HCT116 (cell line): ENCODE data around the gene TAF11. TPM values are rescaled to one million over a fixed set of nuclear protein-coding genes. Genes with fewer than 3 reads are reported as not detected.

Experiments used
- ATAC-seq: fragments of 200-7000 bp; cut with Tn5 transposase; 2 replicates; pipeline ENCODE4 v1.9.1; 2020; ENCODE audit warnings: mild to moderate bottlenecking, moderate library complexity
- BruUV-seq: library from RNA; stranded (reverse); fragments of 400-500 nt; replicated peaks from 2 replicates; lab custom pipeline; 2021; lab: Mats Ljungman, UMichigan
- CTCF ChIA-PET: fragments of 300-600 bp; sonication (Branson Sonifier 250); formaldehyde crosslinking; loops from one replicate; lab custom pipeline; 2021; ENCODE audit warnings: antibody characterized with exemption; lab: Charles Lee
- POLR2A ChIA-PET: fragments of 300-600, 350-600 bp; sonication (Branson Sonifier 250); formaldehyde crosslinking; loops from one replicate; lab custom pipeline; 2021; ENCODE audit warnings: antibody characterized with exemption; lab: Charles Lee
- RAD21 ChIA-PET, 2 experiments: fragments of 300-600 bp; sonication (Branson Sonifier 250); formaldehyde crosslinking; loops; one replicate each; lab custom pipeline; 2023; ENCODE audit warnings: low total read pairs in 2 of 2; ENCODE audit not compliant: uncharacterized antibody in 2 of 2, unreplicated experiment in 2 of 2, low non-redundant PET in 1 of 2; lab: Charles Lee
- DNase-seq: peaks from one replicate; pipeline ENCODE4 v3.0.0-alpha.2; 2010; ENCODE audit warnings: low read depth, low spot score
- H2AFZ ChIP-seq: fragments of 200-600 bp; shearing (Covaris generic), sonication (generic); 2 replicates; pipeline ENCODE4 v1.6.1; 2017; ENCODE audit warnings: low read depth, mixed run types, mixed read lengths, antibody characterized with exemption, low read length; ENCODE audit not compliant: poor library complexity, severe bottlenecking
- H3K27ac ChIP-seq: 2 replicates; pipeline ENCODE4 v1.5.1; 2012; ENCODE audit warnings: low read depth, low read length
- H3K27me3 ChIP-seq: fragments of 200-600 bp; sonication (generic); 2 replicates; pipeline ENCODE4 v1.6.1; 2016; ENCODE audit warnings: mixed run types, low read length, mixed read lengths; ENCODE audit not compliant: insufficient read depth
- H3K36me3 ChIP-seq, 2 experiments: fragments of 200-500 bp in 1 of 2; fragments of 200-600 bp in 1 of 2; sonication (Bioruptor generic) in 1 of 2; sonication (generic) in 1 of 2; 2 replicates each; pipeline versions ENCODE4 v1.5.1 to v1.6.1; 2014 to 2016; ENCODE audit warnings: low read length in 2 of 2, inconsistent platforms in 1 of 2, mixed read lengths in 1 of 2, mixed run types in 1 of 2; ENCODE audit not compliant: insufficient read depth in 2 of 2, control insufficient read depth in 1 of 2
- H3K4me1 ChIP-seq, 2 experiments: fragments of 200-600 bp in 1 of 2; sonication (generic) in 1 of 2; 2 replicates each; pipeline versions ENCODE4 v1.5.1 to v1.6.1; 2012 to 2017; ENCODE audit warnings: low read length in 2 of 2, inconsistent platforms in 1 of 2, mild to moderate bottlenecking in 1 of 2, mixed read lengths in 1 of 2, mixed run types in 1 of 2, moderate library complexity in 1 of 2; ENCODE audit not compliant: insufficient read depth in 2 of 2, control insufficient read depth in 1 of 2
- H3K4me2 ChIP-seq: fragments of 200-600 bp; sonication (generic); 2 replicates; pipeline ENCODE4 v1.6.1; 2017; ENCODE audit warnings: mixed run types, low read length, mixed read lengths
- H3K4me3 ChIP-seq, 2 experiments: fragments of 200-600 bp in 1 of 2; sonication (generic) in 1 of 2; replicated peaks in 1 of 2; 2 replicates each; pipeline ENCODE4 v1.5.1; 2011 to 2016; ENCODE audit warnings: low read length in 2 of 2, control low read depth in 1 of 2, low read depth in 1 of 2, mild to moderate bottlenecking in 1 of 2, mixed read lengths in 1 of 2, mixed run types in 1 of 2
- H3K79me2 ChIP-seq: fragments of 200-600 bp; sonication (generic); 2 replicates; pipeline ENCODE4 v1.6.1; 2017; ENCODE audit warnings: mild to moderate bottlenecking, mixed run types, low read length, moderate library complexity, mixed read lengths; ENCODE audit not compliant: insufficient read depth
- H3K9ac ChIP-seq: fragments of 200-600 bp; sonication (generic); 2 replicates; pipeline ENCODE4 v1.6.1; 2016; ENCODE audit warnings: low read length, mixed read lengths
- H3K9me2 ChIP-seq: fragments of 200-600 bp; sonication (generic), shearing (Covaris generic); 2 replicates; pipeline ENCODE4 v1.6.1; 2017; ENCODE audit warnings: mixed run types, mild to moderate bottlenecking, moderate library complexity; ENCODE audit not compliant: insufficient read depth
- H3K9me3 ChIP-seq, 2 experiments: fragments of 200-500 bp in 1 of 2; fragments of 200-600 bp in 1 of 2; sonication (Bioruptor generic) in 1 of 2; sonication (generic) in 1 of 2; 2 replicates each; pipeline ENCODE4 v1.6.1; 2014 to 2017; ENCODE audit warnings: low read length in 2 of 2, mixed read lengths in 2 of 2, inconsistent platforms in 1 of 2, low read depth in 1 of 2, mild to moderate bottlenecking in 1 of 2, mixed run types in 1 of 2, moderate library complexity in 1 of 2; ENCODE audit not compliant: control insufficient read depth in 1 of 2, insufficient read depth in 1 of 2
- H4K20me1 ChIP-seq: fragments of 200-600 bp; sonication (generic), shearing (Covaris generic); 2 replicates; pipeline ENCODE4 v1.6.1; 2017; ENCODE audit warnings: mixed run types, mild to moderate bottlenecking, moderate library complexity; ENCODE audit not compliant: insufficient read depth
- CBX3 ChIP-seq: IDR thresholded peaks from 2 replicates; pipeline ENCODE4 v1.6.1; 2012; ENCODE audit warnings: low read depth
- CEBPB ChIP-seq: IDR thresholded peaks from 2 replicates; pipeline ENCODE4 v1.6.1; 2012; ENCODE audit warnings: low read depth
- EGR1 ChIP-seq: IDR thresholded peaks from 2 replicates; pipeline ENCODE4 v1.6.1; 2012; ENCODE audit warnings: low read depth
- ELF1 ChIP-seq: IDR thresholded peaks from 2 replicates; pipeline ENCODE4 v1.6.1; 2012; ENCODE audit warnings: low read depth, borderline replicate concordance
- EZH2 ChIP-seq: fragments of 200-600 bp; sonication (generic); IDR thresholded peaks from 2 replicates; pipeline ENCODE4 v1.6.1; 2017; ENCODE audit warnings: antibody characterized with exemption, mixed run types
- FOSL1 ChIP-seq: IDR thresholded peaks from 2 replicates; pipeline ENCODE4 v1.6.1; 2012; ENCODE audit warnings: low read depth
- JUND ChIP-seq: IDR thresholded peaks from 2 replicates; pipeline ENCODE4 v1.6.1; 2012
- POLR2A ChIP-seq: IDR thresholded peaks from 2 replicates; pipeline ENCODE4 v1.7.0; 2011; ENCODE audit warnings: borderline replicate concordance; ENCODE audit not compliant: insufficient read depth, insufficient read length; ENCODE audit errors: extremely low read depth
- SP1 ChIP-seq: IDR thresholded peaks from 2 replicates; pipeline ENCODE4 v1.6.1; 2012; ENCODE audit warnings: low read depth
- SRF ChIP-seq: IDR thresholded peaks from 2 replicates; pipeline ENCODE4 v1.6.1; 2012; ENCODE audit warnings: low read depth
- YY1 ChIP-seq: IDR thresholded peaks from 2 replicates; pipeline ENCODE4 v1.6.1; 2011; ENCODE audit warnings: low read length, low read depth, moderate library complexity, mild to moderate bottlenecking; ENCODE audit not compliant: insufficient replicate concordance; ENCODE audit errors: extremely low read depth
- ZFX ChIP-seq: fragments of 450-650 bp; IDR thresholded peaks from 2 replicates; pipeline ENCODE4 v1.6.1; 2017
- intact Hi-C: fragments of 100-400 bp; cut with micrococcal nuclease; formaldehyde crosslinking; loops from 2 replicates; pipeline ENCODE4 v1.10.0; 2022
- total RNA-seq: library from RNA; stranded (reverse); gene quantifications from one replicate; pipeline ENCODE4 v1.2.1, GENCODE V29; 2021; ENCODE audit not compliant: unreplicated experiment
- TF ChIP-seq, protein P1 (sequence below): IDR thresholded peaks from 2 replicates; pipeline ENCODE4 v1.6.1; 2012

TAF11 gene
- total RNA-seq, 1 experiment from 2014 or later, result 23.7 TPM

DNA sequence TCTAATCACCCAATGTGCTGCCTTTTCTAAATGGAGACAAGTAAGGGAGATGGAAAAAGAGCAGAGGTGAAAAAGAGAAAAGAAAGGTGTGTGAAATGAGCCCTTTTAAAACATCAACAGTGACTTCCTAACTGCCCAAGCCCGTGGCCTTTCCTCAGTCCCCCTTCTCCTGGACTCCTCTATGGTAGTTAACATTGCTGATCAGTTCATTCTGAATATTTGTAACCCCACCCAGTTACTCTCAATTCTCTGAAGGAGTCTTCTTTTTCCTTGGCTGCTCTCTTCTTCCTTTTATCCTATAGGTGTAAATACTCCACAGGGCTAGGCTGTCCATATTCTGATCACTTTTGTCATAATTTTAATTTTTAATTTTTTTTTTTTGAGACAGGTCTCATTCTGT, 27.1 kb downstream of the TAF11 start:
- H3K79me2 ChIP-seq, result no peaks in the 10 kb centered on the region
- peaks cover 22 to 32% of the 10 kb centered on the region in 2 experiments for H3K36me3 ChIP-seq
- DNase-seq, result no peak

DNA sequence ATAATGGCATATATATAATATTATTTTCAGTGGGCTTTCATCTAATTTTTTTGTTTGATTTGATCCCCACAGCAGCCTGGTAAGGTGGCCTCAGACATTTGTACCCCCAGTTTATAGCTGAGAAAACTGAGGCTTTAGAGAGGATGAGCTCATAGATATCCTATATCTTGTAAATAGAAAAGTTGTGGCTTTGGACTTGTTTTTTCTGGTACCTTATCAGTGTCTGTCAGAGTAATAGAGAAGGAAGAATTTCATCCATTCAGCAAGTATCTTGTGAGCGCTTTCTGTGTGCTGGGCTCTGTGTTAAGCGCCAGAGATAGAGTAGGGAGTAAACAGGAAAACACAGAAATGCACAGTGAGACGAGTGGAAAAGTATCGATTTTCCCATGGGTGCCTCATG, 27.9 kb downstream of the TAF11 start:
- Histone ChIP-seq H3K36me3 (peaks cover 15 to 30% of the 10 kb centered on the region in 2 experiments), H3K9me2 (no peaks in the 10 kb centered on the region), H3K79me2 (no peaks in the 10 kb centered on the region), H3K27me3 (no peaks in the 10 kb centered on the region), H3K27ac (no peak overlapping the region), H3K4me3 (no peak overlapping the region), H3K4me1 (no peaks in the 10 kb centered on the region), H4K20me1 (no peaks in the 10 kb centered on the region), H3K9ac (no peak overlapping the region), H2AFZ (no peak overlapping the region), H3K4me2 (no peak overlapping the region), H3K9me3 (no peaks in the 10 kb centered on the region)
- intact Hi-C loops, result no loop called here
- ChIA-PET POLR2A (no interaction called here), RAD21 (no interaction called here), CTCF (no interaction called here)
- DNase-seq, result no peak
- BruUV-seq, result no TSS peak
- TF ChIP-seq ZFX, result no peak
- TF ChIP-seq CEBPB, result no peak
- no peak for TF ChIP-seq JUND
- TF ChIP-seq POLR2A, result no peak
- TF ChIP-seq, protein P1, sequence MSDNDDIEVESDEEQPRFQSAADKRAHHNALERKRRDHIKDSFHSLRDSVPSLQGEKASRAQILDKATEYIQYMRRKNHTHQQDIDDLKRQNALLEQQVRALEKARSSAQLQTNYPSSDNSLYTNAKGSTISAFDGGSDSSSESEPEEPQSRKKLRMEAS, result no peak
- TF ChIP-seq ELF1, result no peak
- TF ChIP-seq EZH2, result no peak
- TF ChIP-seq SRF, result no peak
- no peak for TF ChIP-seq FOSL1
- no peak for TF ChIP-seq SP1
- TF ChIP-seq YY1, result no peak
- ATAC-seq, result no peak

More for the DNA sequence above, 27.1 kb downstream of the TAF11 start:
- Histone ChIP-seq H3K27ac (no peak overlapping the region), H3K4me1 (no peaks in the 10 kb centered on the region), H3K9ac (no peak overlapping the region), H3K27me3 (no peaks in the 10 kb centered on the region), H2AFZ (no peak overlapping the region), H4K20me1 (no peaks in the 10 kb centered on the region)
- no peak for TF ChIP-seq SRF
- no peak for TF ChIP-seq EGR1
- TF ChIP-seq SP1, result no peak
- TF ChIP-seq CBX3, result no peak
- TF ChIP-seq ELF1, result no peak
- TF ChIP-seq, all 23 proteins: peak for 0
- ChIA-PET POLR2A (no interaction called here), CTCF (no interaction called here), RAD21 (no interaction called here)
- Histone ChIP-seq H3K9me2 (no peaks in the 10 kb centered on the region), H3K9me3 (no peaks in the 10 kb centered on the region), H3K4me2 (no peak overlapping the region), H3K4me3 (no peak overlapping the region)
- intact Hi-C loops, result no loop called here
- no peak for ATAC-seq
- BruUV-seq, result no TSS peak
